Endothelial cell of umbilical vein (primary cell): ENCODE measurements around the gene GPR146. TPM values are rescaled to one million over a fixed set of nuclear protein-coding genes. Genes with fewer than 3 reads are reported as not detected.

Experiments used
- BruUV-seq: library from RNA; stranded (reverse); fragments of 400-500 nt; replicated peaks from 2 replicates; lab custom pipeline; 2021; lab: Mats Ljungman, UMichigan
- CTCF ChIA-PET: fragments of 300-600, 350-600 bp; sonication (Branson Sonifier 250); formaldehyde crosslinking; loops from one replicate; lab custom pipeline; 2021; ENCODE audit warnings: antibody characterized with exemption, inconsistent platforms; lab: Charles Lee
- POLR2A ChIA-PET: fragments of 300-600, 350-600 bp; sonication (Branson Sonifier 250); formaldehyde crosslinking; loops from one replicate; lab custom pipeline; 2021; ENCODE audit warnings: antibody characterized with exemption, inconsistent platforms; lab: Charles Lee
- DNase-seq: peaks from one replicate; pipeline ENCODE4 v3.0.0-alpha.2; 2011; ENCODE audit warnings: low read depth, low spot score
- FAIRE-seq: peaks from 2 replicates; lab custom pipeline; 2011; peaks lifted over from hg19 to GRCh38; lab: Jason Lieb, UNC
- H2AFZ ChIP-seq: 2 replicates; pipeline ENCODE4 v1.6.0; 2012; ENCODE audit warnings: low read depth, low read length, control low read depth, inconsistent platforms
- H3K27ac ChIP-seq: 2 replicates; pipeline ENCODE4 v1.5.1; 2011; ENCODE audit warnings: low read depth, mild to moderate bottlenecking, control low read depth, low read length, moderate library complexity; ENCODE audit not compliant: insufficient read depth
- H3K27me3 ChIP-seq, 2 experiments: 2 replicates each; pipeline versions ENCODE4 v1.6.0 to v1.6.1; 2011; ENCODE audit warnings: low read length in 2 of 2, mixed read lengths in 1 of 2; ENCODE audit not compliant: control insufficient read depth in 2 of 2, insufficient read depth in 2 of 2
- H3K36me3 ChIP-seq, 2 experiments: 2 replicates in 1 of 2; 3 replicates in 1 of 2; pipeline ENCODE4 v1.5.1; 2011; ENCODE audit warnings: low read length in 2 of 2, mild to moderate bottlenecking in 1 of 2, moderate library complexity in 1 of 2; ENCODE audit not compliant: control insufficient read depth in 2 of 2, insufficient read depth in 2 of 2; ENCODE audit errors: extremely low read depth in 1 of 2
- H3K4me1 ChIP-seq: 3 replicates; pipeline ENCODE4 v1.5.1; 2011; ENCODE audit warnings: mild to moderate bottlenecking, low read length; ENCODE audit not compliant: control insufficient read depth, insufficient read depth; ENCODE audit errors: extremely low read depth
- H3K4me2 ChIP-seq: 2 replicates; pipeline ENCODE4 v1.6.1; 2011; ENCODE audit warnings: low read length, control low read depth, mixed read lengths; ENCODE audit not compliant: insufficient read depth
- H3K4me3 ChIP-seq, 3 experiments: fragments of 200-600 bp in 1 of 3; sonication (generic), shearing (Covaris generic) in 1 of 3; replicated peaks in 1 of 3; 2 replicates each; pipeline ENCODE4 v1.5.1; 2011 to 2016; ENCODE audit warnings: control low read depth in 3 of 3, low read length in 3 of 3, mild to moderate bottlenecking in 2 of 3, inconsistent platforms in 1 of 3, low read depth in 1 of 3, moderate library complexity in 1 of 3; ENCODE audit not compliant: insufficient read depth in 1 of 3
- H3K79me2 ChIP-seq: 2 replicates; pipeline ENCODE4 v1.6.0; 2012; ENCODE audit warnings: low read length, inconsistent platforms; ENCODE audit not compliant: control insufficient read depth, insufficient read depth
- H3K9ac ChIP-seq: replicated peaks from 2 replicates; pipeline ENCODE3; 2011; ENCODE audit warnings: low read length, control low read depth; ENCODE audit not compliant: insufficient read depth; ENCODE audit errors: extremely low read depth
- H3K9me1 ChIP-seq: replicated peaks from 3 replicates; pipeline ENCODE4 v1.6.0; 2011; ENCODE audit warnings: mild to moderate bottlenecking, low read length; ENCODE audit not compliant: control insufficient read depth, insufficient read depth; ENCODE audit errors: extremely low read depth
- H3K9me3 ChIP-seq: replicated peaks from 2 replicates; pipeline ENCODE4 v1.5.1; 2012; ENCODE audit warnings: low read length, inconsistent platforms; ENCODE audit not compliant: control insufficient read depth, insufficient read depth
- H4K20me1 ChIP-seq: replicated peaks from 2 replicates; pipeline ENCODE3; 2011; ENCODE audit warnings: mild to moderate bottlenecking, low read length; ENCODE audit not compliant: control insufficient read depth, insufficient read depth; ENCODE audit errors: extremely low read depth
- EZH2 ChIP-seq: IDR thresholded peaks from 2 replicates; pipeline ENCODE4 v1.6.1; 2012; ENCODE audit warnings: borderline replicate concordance, low read depth, mild to moderate bottlenecking, moderate library complexity, low read length, inconsistent platforms; ENCODE audit not compliant: severe bottlenecking
- FOS ChIP-seq: IDR thresholded peaks from 2 replicates; pipeline ENCODE4 v1.6.1; 2011; ENCODE audit warnings: mild to moderate bottlenecking, low read length, moderate library complexity, borderline replicate concordance; ENCODE audit not compliant: insufficient read depth
- GATA2 ChIP-seq: IDR thresholded peaks from 2 replicates; pipeline ENCODE4 v1.7.0; 2011; ENCODE audit warnings: low read depth, mild to moderate bottlenecking, moderate library complexity, mixed read lengths, low read length; ENCODE audit not compliant: insufficient read length, insufficient read depth
- JUN ChIP-seq: IDR thresholded peaks from 2 replicates; pipeline ENCODE4 v1.6.1; 2011; ENCODE audit warnings: borderline replicate concordance, low read depth; ENCODE audit not compliant: insufficient read length, insufficient read depth
- MYC ChIP-seq: IDR thresholded peaks from one replicate; pipeline ENCODE4 v1.6.1; 2011; ENCODE audit warnings: mild to moderate bottlenecking, low read depth, low read length
- POLR2A ChIP-seq: IDR thresholded peaks from 2 replicates; pipeline ENCODE4 v1.6.1; 2012; ENCODE audit warnings: low read depth, mild to moderate bottlenecking, control low read depth, low read length
- POLR2AphosphoS5 ChIP-seq: IDR thresholded peaks from 2 replicates; pipeline ENCODE4 v1.6.1; 2012; ENCODE audit warnings: low read depth, mild to moderate bottlenecking, control low read depth, low read length, moderate library complexity; ENCODE audit not compliant: insufficient read depth
- dilution Hi-C: fragments of 300-500 bp; cut with MboI; formaldehyde crosslinking; loops from one replicate; pipeline ENCODE4 v1.15.0; 2019; ENCODE audit warnings: low sequenced_read_pairs; ENCODE audit not compliant: extremely low pct_ligation_motif_present
- intact Hi-C: fragments of 100-400 bp; cut with micrococcal nuclease; formaldehyde crosslinking; loops from one replicate; pipeline ENCODE4 v1.10.0; 2022
- polyA plus RNA-seq, 4 experiments: library from polyadenylated mRNA; depleted of rRNA in 3 of 4; stranded (reverse) in 3 of 4; unstranded in 1 of 4; fragments of >200 nt; gene quantifications; 2 replicates each; pipeline versions ENCODE4 v1.2.1 to v1.2.3, GENCODE V29; 2011 to 2012; ENCODE audit warnings: missing spikeins in 1 of 4
- total RNA-seq: library from RNA; stranded (reverse); gene quantifications from 2 replicates; pipeline ENCODE4 v1.2.3, GENCODE V29; 2021
- TF ChIP-seq, protein P1 (sequence below): IDR thresholded peaks from 2 replicates; pipeline ENCODE4 v1.6.1; 2011; ENCODE audit not compliant: insufficient read depth, insufficient read length
- TF ChIP-seq, protein P2 (sequence below), 2 donors: IDR thresholded peaks; 1 replicate in 1 of 2; 2 replicates in 1 of 2; pipeline ENCODE4 v1.5.1; 2011; ENCODE audit warnings: low read length in 2 of 2, mild to moderate bottlenecking in 2 of 2, moderate library complexity in 2 of 2, control low read depth in 1 of 2, inconsistent platforms in 1 of 2, low read depth in 1 of 2; ENCODE audit not compliant: insufficient read depth in 1 of 2; ENCODE audit errors: extremely low read depth in 1 of 2

GPR146 gene
- total and polyA plus RNA-seq, 2 donors (not counting 3 experiments of a cell fraction or from before 2014, with no cell fraction given): 18.5 to 44.8 TPM

DNA sequence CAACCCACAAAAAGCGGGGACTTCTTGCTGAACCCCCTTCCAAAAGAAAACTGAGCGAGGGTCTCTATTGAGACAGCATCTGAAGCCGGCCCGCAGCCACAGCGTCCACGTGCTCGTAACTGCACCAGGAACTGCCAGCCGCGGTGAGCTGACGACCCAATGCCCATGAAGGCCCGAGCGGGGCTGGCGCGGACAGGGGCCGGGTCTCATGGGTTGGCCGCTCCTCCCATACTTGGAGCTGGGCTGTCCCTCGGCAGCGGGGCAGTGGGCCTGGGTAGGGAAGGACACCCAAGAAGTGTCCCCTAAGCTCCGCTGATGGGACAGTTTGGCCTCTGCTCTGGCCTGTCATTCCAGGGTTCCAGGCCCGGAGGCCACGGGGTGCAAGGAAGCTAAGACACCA is 39.0 kb upstream of the GPR146 start:
- H3K4me1 ChIP-seq: no peaks in the 10 kb centered on the region
- no peaks in the 10 kb centered on the region for H3K9me3 ChIP-seq
- no peaks in the 10 kb centered on the region for H3K27me3 ChIP-seq
- dilution Hi-C loops: no loop called here
- BruUV-seq: no TSS peak
- no peak overlapping the region for H2AFZ ChIP-seq
- DNase-seq (no peak), FAIRE-seq (no peak)
- H4K20me1 ChIP-seq: no peaks in the 10 kb centered on the region
- POLR2A ChIA-PET: no interaction called here
- no peaks in the 10 kb centered on the region for H3K79me2 ChIP-seq
- TF ChIP-seq, protein P1, sequence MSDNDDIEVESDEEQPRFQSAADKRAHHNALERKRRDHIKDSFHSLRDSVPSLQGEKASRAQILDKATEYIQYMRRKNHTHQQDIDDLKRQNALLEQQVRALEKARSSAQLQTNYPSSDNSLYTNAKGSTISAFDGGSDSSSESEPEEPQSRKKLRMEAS: no peak
- TF ChIP-seq POLR2A: no peak
- TF ChIP-seq EZH2: no peak
- no peak for TF ChIP-seq POLR2AphosphoS5
- no peak for TF ChIP-seq MYC
- H3K4me2 ChIP-seq: no peak overlapping the region
- intact Hi-C loops: no loop called here
- H3K4me3 ChIP-seq: no peak overlapping the region
- H3K9ac ChIP-seq: no peak overlapping the region
- no peak overlapping the region for H3K27ac ChIP-seq
- CTCF ChIA-PET: interaction anchor here (1.1 to 1.8 kb wide), 5 partner anchors 10 to 118 kb away, joined by 4 to 10 read pairs (median 5); no protein-coding TSS in a partner anchor
- H3K36me3 ChIP-seq: peaks cover 0 to 7% of the 10 kb centered on the region in 2 experiments
- H3K9me1 ChIP-seq: no peaks in the 10 kb centered on the region

DNA sequence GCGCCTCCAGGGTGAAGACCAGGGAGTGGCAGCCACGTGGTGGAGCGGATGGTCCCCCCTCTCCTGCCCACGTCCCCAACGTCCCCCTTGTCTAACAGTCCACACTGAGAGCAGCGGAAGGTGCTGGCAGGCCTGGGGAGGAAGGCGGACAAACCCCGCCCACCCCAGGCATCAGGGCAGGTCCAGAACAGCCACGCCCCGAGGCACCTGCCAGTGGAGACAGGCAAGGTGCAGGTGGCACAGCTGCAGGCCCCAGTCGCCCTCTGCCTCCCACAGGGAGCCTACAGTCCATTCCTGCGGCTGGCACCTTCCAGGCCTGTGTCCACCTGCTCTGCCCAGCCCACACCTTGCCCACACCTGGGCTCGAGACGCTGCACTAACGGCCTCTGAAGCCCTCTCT is 36.4 kb upstream of the GPR146 start:
- TF ChIP-seq, protein P1: no peak
- TF ChIP-seq MYC (no peak), JUN (no peak), POLR2A (no peak), POLR2AphosphoS5 (no peak), GATA2 (no peak), EZH2 (no peak), FOS (no peak)
- TF ChIP-seq, protein P2, sequence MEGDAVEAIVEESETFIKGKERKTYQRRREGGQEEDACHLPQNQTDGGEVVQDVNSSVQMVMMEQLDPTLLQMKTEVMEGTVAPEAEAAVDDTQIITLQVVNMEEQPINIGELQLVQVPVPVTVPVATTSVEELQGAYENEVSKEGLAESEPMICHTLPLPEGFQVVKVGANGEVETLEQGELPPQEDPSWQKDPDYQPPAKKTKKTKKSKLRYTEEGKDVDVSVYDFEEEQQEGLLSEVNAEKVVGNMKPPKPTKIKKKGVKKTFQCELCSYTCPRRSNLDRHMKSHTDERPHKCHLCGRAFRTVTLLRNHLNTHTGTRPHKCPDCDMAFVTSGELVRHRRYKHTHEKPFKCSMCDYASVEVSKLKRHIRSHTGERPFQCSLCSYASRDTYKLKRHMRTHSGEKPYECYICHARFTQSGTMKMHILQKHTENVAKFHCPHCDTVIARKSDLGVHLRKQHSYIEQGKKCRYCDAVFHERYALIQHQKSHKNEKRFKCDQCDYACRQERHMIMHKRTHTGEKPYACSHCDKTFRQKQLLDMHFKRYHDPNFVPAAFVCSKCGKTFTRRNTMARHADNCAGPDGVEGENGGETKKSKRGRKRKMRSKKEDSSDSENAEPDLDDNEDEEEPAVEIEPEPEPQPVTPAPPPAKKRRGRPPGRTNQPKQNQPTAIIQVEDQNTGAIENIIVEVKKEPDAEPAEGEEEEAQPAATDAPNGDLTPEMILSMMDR (IDR thresholded peaks at IDR 0.05; ENCODE audit: extremely low read depth in 1 of 2, insufficient read depth in 1 of 2, low read depth in 1 of 2, low read length in 2 of 2): no peak
- Histone ChIP-seq H4K20me1 (no peaks in the 10 kb centered on the region), H3K9me1 (no peaks in the 10 kb centered on the region), H3K27ac (no peak overlapping the region), H3K4me2 (no peak overlapping the region), H3K4me3 (no peak overlapping the region), H3K9ac (no peak overlapping the region), H3K27me3 (no peaks in the 10 kb centered on the region), H3K4me1 (no peaks in the 10 kb centered on the region), H3K9me3 (no peaks in the 10 kb centered on the region), H3K36me3 (peaks cover 0 to 7% of the 10 kb centered on the region in 2 experiments), H3K79me2 (no peaks in the 10 kb centered on the region), H2AFZ (no peak overlapping the region)
- POLR2A ChIA-PET: no interaction called here
- no TSS peak for BruUV-seq
- intact Hi-C loops: no loop called here
- CTCF ChIA-PET: interaction anchor here (0.9 to 1.4 kb wide), 4 partner anchors 15 to 78 kb away, joined by 3 to 5 read pairs (median 4); partner anchors contain the start of gene GPR146
- DNase-seq (no peak), FAIRE-seq (no peak)
- dilution Hi-C loops: no loop called here
